Gastroesophageal sphincter (tissue), 3 donors: Measurements from ENCODE around the gene CLK3.

Experiments used
- EP300 ChIP-seq: sonication (generic); formaldehyde crosslinking; IDR thresholded peaks from one replicate; pipeline ENCODE4 v1.6.1; 2017; ENCODE audit warnings: antibody characterized with exemption, mild to moderate bottlenecking
- POLR2AphosphoS5 ChIP-seq: sonication (generic); formaldehyde crosslinking; IDR thresholded peaks from one replicate; pipeline ENCODE4 v1.6.1; 2017; ENCODE audit warnings: antibody characterized with exemption
- TF ChIP-seq, protein P1 (sequence below), 4 experiments: fragments of 200-600 bp in 2 of 4; fragments of 450-650 bp in 2 of 4; sonication (generic) in 1 of 4; IDR thresholded peaks; one replicate each; pipeline ENCODE4 v1.5.1; 2017 to 2019; ENCODE audit warnings: antibody characterized with exemption in 4 of 4, mild to moderate bottlenecking in 2 of 4, moderate library complexity in 2 of 4

DNA sequence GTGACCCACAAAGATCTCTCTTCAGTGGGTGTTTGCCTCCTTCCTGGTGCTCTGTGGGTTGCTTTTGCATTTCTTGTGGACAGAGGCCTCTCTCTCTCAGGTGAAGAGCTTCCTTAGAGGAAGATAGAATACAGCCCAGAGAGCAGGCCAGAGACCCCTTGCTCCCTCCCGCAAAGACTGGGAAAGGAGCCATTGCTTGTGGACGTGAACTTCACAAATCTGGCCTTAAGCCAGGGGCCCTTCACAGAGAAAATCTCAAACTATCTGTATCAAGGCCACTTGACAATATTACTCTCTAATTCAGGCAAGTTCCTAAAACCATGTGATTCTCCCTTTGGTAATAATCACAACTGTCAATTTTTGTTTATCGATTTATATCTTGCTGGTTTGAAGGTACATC, 30.4 kb upstream of the CLK3 start:
- no peak for TF ChIP-seq EP300
- TF ChIP-seq POLR2AphosphoS5, result no peak
- TF ChIP-seq, protein P1, sequence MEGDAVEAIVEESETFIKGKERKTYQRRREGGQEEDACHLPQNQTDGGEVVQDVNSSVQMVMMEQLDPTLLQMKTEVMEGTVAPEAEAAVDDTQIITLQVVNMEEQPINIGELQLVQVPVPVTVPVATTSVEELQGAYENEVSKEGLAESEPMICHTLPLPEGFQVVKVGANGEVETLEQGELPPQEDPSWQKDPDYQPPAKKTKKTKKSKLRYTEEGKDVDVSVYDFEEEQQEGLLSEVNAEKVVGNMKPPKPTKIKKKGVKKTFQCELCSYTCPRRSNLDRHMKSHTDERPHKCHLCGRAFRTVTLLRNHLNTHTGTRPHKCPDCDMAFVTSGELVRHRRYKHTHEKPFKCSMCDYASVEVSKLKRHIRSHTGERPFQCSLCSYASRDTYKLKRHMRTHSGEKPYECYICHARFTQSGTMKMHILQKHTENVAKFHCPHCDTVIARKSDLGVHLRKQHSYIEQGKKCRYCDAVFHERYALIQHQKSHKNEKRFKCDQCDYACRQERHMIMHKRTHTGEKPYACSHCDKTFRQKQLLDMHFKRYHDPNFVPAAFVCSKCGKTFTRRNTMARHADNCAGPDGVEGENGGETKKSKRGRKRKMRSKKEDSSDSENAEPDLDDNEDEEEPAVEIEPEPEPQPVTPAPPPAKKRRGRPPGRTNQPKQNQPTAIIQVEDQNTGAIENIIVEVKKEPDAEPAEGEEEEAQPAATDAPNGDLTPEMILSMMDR (IDR thresholded peaks at IDR 0.05), result no peak
